Measurements from ENCODE around the gene TTC1. TPM values are rescaled to one million over a fixed set of nuclear protein-coding genes. Genes with fewer than 3 reads are reported as not detected.

The TTC1 gene
- total RNA-seq, 2 experiments from 2014 or later, result 50.1 to 51.6 TPM

GRCh38 chr5:160092960-160093707 lies 84.2 kb downstream of the TTC1 start:
- Mint-ChIP-seq H3K4me3 (peak overlapping the region; percentile 7), H3K4me1 (ENCODE audit: low read depth) (peaks cover 30% of the 10 kb centered on the region), H3K27ac (peak overlapping the region; percentile 78), H3K27me3 (ENCODE audit: low read depth) (no peaks in the 10 kb centered on the region), H3K9me3 (ENCODE audit: insufficient read depth) (no peaks in the 10 kb centered on the region), H3K36me3 (ENCODE audit: low read depth) (peaks cover 39% of the 10 kb centered on the region)
- DNase-seq, result no peak
- ChIA-PET CTCF (interaction anchor here (1.5 to 2.8 kb wide), 3 partner anchors 12 to 71 kb away, joined by 4 to 14 read pairs (median 5); no protein-coding TSS in a partner anchor), POLR2A (interaction anchor here (0.7 kb wide), 1 partner anchor 347 kb away, joined by 3 read pairs; no protein-coding TSS in a partner anchor)
- no peak for ATAC-seq

- ChIA-PET POLR2A (no interaction called here), CTCF (no interaction called here)
- no peak for DNase-seq
- ATAC-seq, result no peak
- Mint-ChIP-seq H3K27me3 (ENCODE audit: low read depth) (no peaks in the 10 kb centered on the region), H3K9me3 (ENCODE audit: insufficient read depth) (no peaks in the 10 kb centered on the region), H3K36me3 (ENCODE audit: low read depth) (peaks cover 43% of the 10 kb centered on the region), H3K27ac (no peak overlapping the region), H3K4me1 (ENCODE audit: low read depth) (peaks cover 30% of the 10 kb centered on the region), H3K4me3 (no peak overlapping the region)
These were observed 87.2 kb downstream of the TTC1 start for GRCh38 chr5:160096178-160096577.

- Mint-ChIP-seq H3K27ac (no peak overlapping the region), H3K27me3 (ENCODE audit: low read depth) (no peaks in the 10 kb centered on the region), H3K4me3 (no peak overlapping the region), H3K9me3 (ENCODE audit: insufficient read depth) (no peaks in the 10 kb centered on the region), H3K4me1 (ENCODE audit: low read depth) (peaks cover 21% of the 10 kb centered on the region), H3K36me3 (ENCODE audit: low read depth) (peaks cover 33% of the 10 kb centered on the region)
- DNase-seq, result no peak
- no peak for ATAC-seq
- CTCF ChIA-PET, result no interaction called here
- POLR2A ChIA-PET, result no interaction called here
These were observed 89.1 kb downstream of the TTC1 start for GRCh38 chr5:160097991-160098390.

- POLR2A ChIA-PET, result no interaction called here
These were observed 96.9 kb downstream of the TTC1 start for GRCh38 chr5:160105686-160106360.

GRCh38 chr5:160108124-160108523 lies 99.2 kb downstream of the TTC1 start:
- no peaks in the 10 kb centered on the region for H3K4me1 Mint-ChIP-seq (ENCODE audit: low read depth)
- CTCF ChIA-PET, result interaction anchor here (1.0 kb wide), 1 partner anchor 28 kb away, joined by 3 read pairs; no protein-coding TSS in a partner anchor
- no peaks in the 10 kb centered on the region for H3K27me3 Mint-ChIP-seq (ENCODE audit: low read depth)
- H3K9me3 Mint-ChIP-seq (ENCODE audit: insufficient read depth), result no peaks in the 10 kb centered on the region
- DNase-seq, result no peak
- POLR2A ChIA-PET, result no interaction called here
- H3K4me3 Mint-ChIP-seq, result no peak overlapping the region
- ATAC-seq, result no peak
- peaks cover 32% of the 10 kb centered on the region for H3K36me3 Mint-ChIP-seq (ENCODE audit: low read depth)
- H3K27ac Mint-ChIP-seq, result no peak overlapping the region

More at GRCh38 chr5:160105686-160106360, 96.9 kb downstream of the TTC1 start:
- H3K36me3 Mint-ChIP-seq (ENCODE audit: low read depth), result peaks cover 22% of the 10 kb centered on the region
- H3K9me3 Mint-ChIP-seq (ENCODE audit: insufficient read depth), result no peaks in the 10 kb centered on the region
- no peaks in the 10 kb centered on the region for H3K4me1 Mint-ChIP-seq (ENCODE audit: low read depth)
- CTCF ChIA-PET, result interaction anchor here (1.3 kb wide), 1 partner anchor 26 kb away, joined by 3 read pairs; no protein-coding TSS in a partner anchor
- H3K4me3 Mint-ChIP-seq, result no peak overlapping the region
- ATAC-seq (no peak), DNase-seq (no peak)
- no peaks in the 10 kb centered on the region for H3K27me3 Mint-ChIP-seq (ENCODE audit: low read depth)
- no peak overlapping the region for H3K27ac Mint-ChIP-seq

Other genes starting within 250 kb of the TTC1 start
- gene ADRA1B, start 92.7 kb upstream of the TTC1 start, total RNA-seq, result not detected
- 10 to 100 TPM; 19.5 to 24.9 TPM for gene PWWP2A, start 110.3 kb downstream of the TTC1 start, total RNA-seq
- gene FABP6, start 220.4 kb downstream of the TTC1 start, total RNA-seq, result not detected

Data from activated CD8-positive, alpha-beta T cell treated with anti-CD3 and anti-CD28 coated beads, Interleukin-2, amount 10 ng/mL, durations not matched to agents 7 days and 5 days (primary cell).